ENCODE measurements around the gene KCNK5. TPM values are rescaled to one million over a fixed set of nuclear protein-coding genes. Genes with fewer than 3 reads are reported as not detected.

The KCNK5 gene
- total and polyA plus RNA-seq, 4 donors: 3.7 to 19.1 (median 7.5) TPM

GRCh38 chr6:39203436-39204159, 25.7 kb downstream of the KCNK5 start:
- Histone ChIP-seq H3K9me3 (ENCODE audit: control insufficient read depth in 4 of 4, low read length in 3 of 4) (no peaks in the 10 kb centered on the region), H3K27ac (ENCODE audit: low read depth in 1 of 2, low read length in 2 of 2) (peak overlapping the region in 1 of 2 donors; percentile 31), H3K36me3 (ENCODE audit: control insufficient read depth in 4 of 4, insufficient read depth in 3 of 4, low read depth in 1 of 4, low read length in 3 of 4) (peaks cover 0 to 3% (median 0%) of the 10 kb centered on the region in 4 donors), H3K4me3 (ENCODE audit: low read depth in 1 of 3, low read length in 3 of 3) (no peak overlapping the region), H3K9ac (ENCODE audit: low read depth in 1 of 2, low read length in 2 of 2) (no peak overlapping the region), H3K27me3 (ENCODE audit: control insufficient read depth in 4 of 4, insufficient read depth in 4 of 4, low read length in 3 of 4) (no peaks in the 10 kb centered on the region), H3K4me1 (ENCODE audit: control insufficient read depth in 4 of 4, insufficient read depth in 4 of 4, low read length in 3 of 4) (peaks cover 15 to 90% (median 64%) of the 10 kb centered on the region in 4 donors)
- TF ChIP-seq JUND (IDR thresholded peaks at IDR 0.05): no peak
- TF ChIP-seq, protein P1, sequence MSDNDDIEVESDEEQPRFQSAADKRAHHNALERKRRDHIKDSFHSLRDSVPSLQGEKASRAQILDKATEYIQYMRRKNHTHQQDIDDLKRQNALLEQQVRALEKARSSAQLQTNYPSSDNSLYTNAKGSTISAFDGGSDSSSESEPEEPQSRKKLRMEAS (IDR thresholded peaks at IDR 0.05): no peak
- TF ChIP-seq RAD21 (IDR thresholded peaks at IDR 0.05): no peak
- TF ChIP-seq TAF1 (conservative IDR thresholded peaks at IDR 0.05): no peak
- no peak for TF ChIP-seq HNF4G (IDR thresholded peaks at IDR 0.05)
- no peak for TF ChIP-seq EGR1 (IDR thresholded peaks at IDR 0.05; ENCODE audit: low read depth in 2 of 2)
- TF ChIP-seq NR2F2 (IDR thresholded peaks at IDR 0.05): no peak
- no peak for TF ChIP-seq FOXA1 (IDR thresholded peaks at IDR 0.05)
- DNase-seq (ENCODE audit: low spot score): no peak
- 68% methylated on average over 12 of the region's 12 CpGs for WGBS

GRCh38 chr6:39202166-39202565, 27.1 kb downstream of the KCNK5 start:
- TF ChIP-seq CTCF (IDR thresholded peaks at IDR 0.05; ENCODE audit: low read depth, low read length, missing input control) (no peak), NR2F2 (IDR thresholded peaks at IDR 0.05) (no peak), SP1 (IDR thresholded peaks at IDR 0.05) (no peak)
- TF ChIP-seq, protein P2, sequence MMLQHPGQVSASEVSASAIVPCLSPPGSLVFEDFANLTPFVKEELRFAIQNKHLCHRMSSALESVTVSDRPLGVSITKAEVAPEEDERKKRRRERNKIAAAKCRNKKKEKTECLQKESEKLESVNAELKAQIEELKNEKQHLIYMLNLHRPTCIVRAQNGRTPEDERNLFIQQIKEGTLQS (IDR thresholded peaks at IDR 0.05): no peak
- H3K4me1 ChIP-seq (ENCODE audit: control insufficient read depth in 4 of 4, insufficient read depth in 4 of 4, low read length in 3 of 4): peaks cover 12 to 83% (median 51%) of the 10 kb centered on the region in 4 donors
- H3K27me3 ChIP-seq (ENCODE audit: control insufficient read depth in 4 of 4, insufficient read depth in 4 of 4, low read length in 3 of 4): no peaks in the 10 kb centered on the region
- H3K4me3 ChIP-seq (ENCODE audit: low read depth in 1 of 3, low read length in 3 of 3): no peak overlapping the region
- no peak for DNase-seq (ENCODE audit: low spot score)
- H3K9ac ChIP-seq (ENCODE audit: low read depth in 1 of 2, low read length in 2 of 2): no peak overlapping the region
- no peaks in the 10 kb centered on the region for H3K9me3 ChIP-seq (ENCODE audit: control insufficient read depth in 4 of 4, low read length in 3 of 4)
- WGBS: 87% methylated on average over 4 of the region's 4 CpGs
- no peak overlapping the region for H3K27ac ChIP-seq (ENCODE audit: low read depth in 1 of 2, low read length in 2 of 2)
- H3K36me3 ChIP-seq (ENCODE audit: control insufficient read depth in 4 of 4, insufficient read depth in 3 of 4, low read depth in 1 of 4, low read length in 3 of 4): peaks cover 0 to 8% (median 0%) of the 10 kb centered on the region in 4 donors

DNA sequence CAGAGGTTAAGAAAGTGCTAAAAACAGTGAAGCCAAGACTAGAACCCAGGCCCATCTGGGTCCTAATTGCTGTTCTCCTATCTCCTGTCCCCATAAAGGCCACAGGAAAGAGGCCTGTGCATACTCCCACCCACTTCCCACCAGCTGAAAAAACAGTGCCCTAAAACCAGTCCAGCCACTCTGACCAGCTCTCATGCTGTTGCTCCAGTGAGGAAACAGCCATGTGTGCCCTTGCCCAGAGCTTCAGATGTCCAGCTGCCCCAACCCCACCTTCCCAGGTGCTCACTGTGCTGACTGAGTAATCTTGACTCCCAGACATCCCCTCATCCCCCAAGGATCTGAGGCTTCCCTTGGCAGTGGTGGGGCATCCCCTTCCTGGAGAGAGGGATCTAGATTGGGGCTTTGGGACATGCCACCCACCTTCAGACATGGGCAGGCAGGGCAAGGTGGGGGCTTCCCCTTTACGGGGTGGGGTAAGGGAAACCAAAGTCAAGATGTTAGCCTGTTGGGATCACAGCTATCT, 28.7 kb downstream of the KCNK5 start:
- no peak for DNase-seq (ENCODE audit: low spot score)
- TF ChIP-seq FOXA2 (IDR thresholded peaks at IDR 0.05): no peak
- TF ChIP-seq ZBTB33 (IDR thresholded peaks at IDR 0.05): no peak
- no peak for TF ChIP-seq JUND (IDR thresholded peaks at IDR 0.05)
- no peak for TF ChIP-seq CTCF (IDR thresholded peaks at IDR 0.05; ENCODE audit: low read depth, low read length, missing input control)
- TF ChIP-seq SP1 (IDR thresholded peaks at IDR 0.05): no peak
- no peak for TF ChIP-seq RAD21 (IDR thresholded peaks at IDR 0.05)
- no peak for TF ChIP-seq YY1 (IDR thresholded peaks at IDR 0.05)
- no peak for TF ChIP-seq HNF4G (IDR thresholded peaks at IDR 0.05)
- TF ChIP-seq REST (IDR thresholded peaks at IDR 0.05): no peak
- no peak for TF ChIP-seq GABPA (IDR thresholded peaks at IDR 0.05 in 1 of 2, conservative IDR thresholded peaks at IDR 0.05 in 1 of 2)
- TF ChIP-seq NR2F2 (IDR thresholded peaks at IDR 0.05): no peak

More for the DNA sequence above, 28.7 kb downstream of the KCNK5 start:
- Histone ChIP-seq H3K27ac (ENCODE audit: low read depth in 1 of 2, low read length in 2 of 2) (no peak overlapping the region), H3K9ac (ENCODE audit: low read depth in 1 of 2, low read length in 2 of 2) (no peak overlapping the region), H3K4me3 (ENCODE audit: low read depth in 1 of 3, low read length in 3 of 3) (no peak overlapping the region), H3K27me3 (ENCODE audit: control insufficient read depth in 4 of 4, insufficient read depth in 4 of 4, low read length in 3 of 4) (no peaks in the 10 kb centered on the region), H3K36me3 (ENCODE audit: control insufficient read depth in 4 of 4, insufficient read depth in 3 of 4, low read depth in 1 of 4, low read length in 3 of 4) (peaks cover 0 to 15% (median 5%) of the 10 kb centered on the region in 4 donors), H3K9me3 (ENCODE audit: control insufficient read depth in 4 of 4, low read length in 3 of 4) (no peaks in the 10 kb centered on the region), H3K4me1 (ENCODE audit: control insufficient read depth in 4 of 4, insufficient read depth in 4 of 4, low read length in 3 of 4) (peaks cover 4 to 67% (median 37%) of the 10 kb centered on the region in 4 donors)
- 81% methylated on average over 1 of the region's 1 CpG for WGBS
